ENCODE data around the gene F2R. TPM values are rescaled to one million over a fixed set of nuclear protein-coding genes. Genes with fewer than 3 reads are reported as not detected.
A peak's percentile ranks its signal among the peaks of the same experiment; 100 is the strongest.

F2R gene
- total RNA-seq = 108 and 113 TPM in 2 replicates
- long read RNA-seq, transcript F2R-201 (2 exons, 3,821 nt) = major isoform, 490 of 545 reads
- long read RNA-seq, partial matches to known transcripts = 0 of 545 reads
- long read RNA-seq, other reads (novel, unspliced or antisense) = 55 of 545 reads

DNA sequence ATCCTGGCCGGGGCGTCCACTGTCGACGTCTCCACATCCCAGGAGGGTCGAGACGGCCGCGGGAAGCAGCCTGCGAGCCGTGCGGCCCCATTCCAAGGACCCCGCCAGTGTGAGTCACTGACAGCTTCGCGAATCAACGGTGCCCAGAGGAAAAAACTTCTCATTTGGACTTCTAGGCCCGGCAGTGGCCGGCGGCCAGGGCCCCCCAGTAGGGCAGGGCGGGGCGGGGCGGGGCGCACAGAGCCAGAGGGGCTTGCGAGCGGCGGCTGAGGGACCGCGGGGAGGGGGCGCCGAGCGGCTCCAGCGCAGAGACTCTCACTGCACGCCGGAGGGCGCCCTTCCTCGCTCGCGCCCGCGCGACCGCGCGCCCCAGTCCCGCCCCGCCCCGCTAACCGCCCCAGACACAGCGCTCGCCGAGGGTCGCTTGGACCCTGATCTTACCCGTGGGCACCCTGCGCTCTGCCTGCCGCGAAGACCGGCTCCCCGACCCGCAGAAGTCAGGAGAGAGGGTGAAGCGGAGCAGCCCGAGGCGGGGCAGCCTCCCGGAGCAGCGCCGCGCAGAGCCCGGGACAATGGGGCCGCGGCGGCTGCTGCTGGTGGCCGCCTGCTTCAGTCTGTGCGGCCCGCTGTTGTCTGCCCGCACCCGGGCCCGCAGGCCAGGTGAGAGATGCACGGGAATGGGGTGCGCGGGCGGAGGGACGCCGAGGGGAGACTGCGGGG, at the start of gene F2R:
TSS of gene F2R (plus strand) at position 391 of the 720 bp plus-strand sequence. CDS start at position 573, 182 bp downstream.
- peaks cover 5% of the 10 kb centered on the region for H3K36me3 Mint-ChIP-seq (ENCODE audit: unreplicated experiment)
- TF ChIP-seq, protein P1, sequence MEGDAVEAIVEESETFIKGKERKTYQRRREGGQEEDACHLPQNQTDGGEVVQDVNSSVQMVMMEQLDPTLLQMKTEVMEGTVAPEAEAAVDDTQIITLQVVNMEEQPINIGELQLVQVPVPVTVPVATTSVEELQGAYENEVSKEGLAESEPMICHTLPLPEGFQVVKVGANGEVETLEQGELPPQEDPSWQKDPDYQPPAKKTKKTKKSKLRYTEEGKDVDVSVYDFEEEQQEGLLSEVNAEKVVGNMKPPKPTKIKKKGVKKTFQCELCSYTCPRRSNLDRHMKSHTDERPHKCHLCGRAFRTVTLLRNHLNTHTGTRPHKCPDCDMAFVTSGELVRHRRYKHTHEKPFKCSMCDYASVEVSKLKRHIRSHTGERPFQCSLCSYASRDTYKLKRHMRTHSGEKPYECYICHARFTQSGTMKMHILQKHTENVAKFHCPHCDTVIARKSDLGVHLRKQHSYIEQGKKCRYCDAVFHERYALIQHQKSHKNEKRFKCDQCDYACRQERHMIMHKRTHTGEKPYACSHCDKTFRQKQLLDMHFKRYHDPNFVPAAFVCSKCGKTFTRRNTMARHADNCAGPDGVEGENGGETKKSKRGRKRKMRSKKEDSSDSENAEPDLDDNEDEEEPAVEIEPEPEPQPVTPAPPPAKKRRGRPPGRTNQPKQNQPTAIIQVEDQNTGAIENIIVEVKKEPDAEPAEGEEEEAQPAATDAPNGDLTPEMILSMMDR (IDR thresholded peaks at IDR 0.05) = peak; percentile 86
- H3K4me3 Mint-ChIP-seq (ENCODE audit: unreplicated experiment) = peak within 1 kb of the TSS; percentile 84
- no peaks in the 10 kb centered on the region for H3K9me3 Mint-ChIP-seq (ENCODE audit: unreplicated experiment)
- peak within 1 kb of the TSS; percentile 77 for H3K27ac Mint-ChIP-seq (ENCODE audit: unreplicated experiment)
- no peaks in the 10 kb centered on the region for H3K27me3 Mint-ChIP-seq (ENCODE audit: unreplicated experiment)
- DNase-seq (ENCODE audit: extremely low spot score, unreplicated experiment) = peak; percentile 87
- H3K4me1 Mint-ChIP-seq (ENCODE audit: unreplicated experiment) = peaks cover 47% of the 10 kb centered on the region

DNA sequence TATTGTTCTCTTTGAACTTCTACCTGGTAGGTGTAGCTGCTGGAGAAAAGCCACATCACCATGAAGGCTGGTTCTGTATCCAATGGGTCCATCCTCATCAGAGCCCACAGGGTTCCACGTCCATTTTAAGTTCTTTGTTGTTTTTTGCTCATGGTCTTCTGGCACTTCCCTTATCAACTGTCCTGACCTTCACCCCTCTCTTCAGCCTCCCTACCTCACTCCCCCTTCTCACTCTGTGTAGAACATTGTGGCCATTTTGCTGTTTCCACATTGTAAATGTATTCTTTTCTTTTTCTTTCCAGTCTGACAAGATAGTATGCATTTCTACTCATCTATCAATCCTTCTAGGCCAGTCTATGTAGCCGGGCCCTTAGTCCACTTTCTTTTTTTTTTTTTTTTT, 48.4 kb upstream of the F2R start:
- Mint-ChIP-seq H3K27me3 (ENCODE audit: unreplicated experiment) (no peaks in the 10 kb centered on the region), H3K4me1 (ENCODE audit: unreplicated experiment) (peaks cover 15% of the 10 kb centered on the region), H3K4me3 (ENCODE audit: unreplicated experiment) (no peak overlapping the region), H3K9me3 (ENCODE audit: unreplicated experiment) (no peaks in the 10 kb centered on the region), H3K36me3 (ENCODE audit: unreplicated experiment) (peaks cover 5% of the 10 kb centered on the region), H3K27ac (ENCODE audit: unreplicated experiment) (no peak overlapping the region)
- no peak for DNase-seq (ENCODE audit: extremely low spot score, unreplicated experiment)
- TF ChIP-seq, protein P1 (IDR thresholded peaks at IDR 0.05) = no peak

DNA sequence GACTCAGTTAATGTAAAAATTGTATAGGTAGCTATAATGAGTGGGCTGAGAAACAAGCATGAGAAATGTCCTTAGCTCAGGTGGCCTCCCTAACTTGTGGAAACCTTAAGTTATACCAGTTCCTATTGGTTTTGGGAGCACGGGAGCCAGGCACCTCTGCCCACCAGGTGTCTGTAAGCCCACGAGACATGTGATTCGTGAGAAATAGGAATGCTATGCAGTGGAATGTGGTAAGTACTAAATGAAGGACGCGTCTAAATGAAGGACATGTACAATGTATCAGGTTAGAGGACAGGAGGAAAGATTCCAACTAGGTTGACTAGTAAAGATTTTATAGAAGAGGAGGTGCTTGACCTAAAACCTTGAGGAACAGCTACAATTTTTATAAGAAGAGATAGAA, 46.7 kb upstream of the F2R start:
- TF ChIP-seq, protein P1 (IDR thresholded peaks at IDR 0.05) = no peak
- peaks cover 5% of the 10 kb centered on the region for H3K36me3 Mint-ChIP-seq (ENCODE audit: unreplicated experiment)
- no peaks in the 10 kb centered on the region for H3K27me3 Mint-ChIP-seq (ENCODE audit: unreplicated experiment)
- DNase-seq (ENCODE audit: extremely low spot score, unreplicated experiment) = no peak
- H3K4me3 Mint-ChIP-seq (ENCODE audit: unreplicated experiment) = no peak overlapping the region
- H3K9me3 Mint-ChIP-seq (ENCODE audit: unreplicated experiment) = no peaks in the 10 kb centered on the region
- H3K27ac Mint-ChIP-seq (ENCODE audit: unreplicated experiment) = no peak overlapping the region
- peaks cover 22% of the 10 kb centered on the region for H3K4me1 Mint-ChIP-seq (ENCODE audit: unreplicated experiment)

DNA sequence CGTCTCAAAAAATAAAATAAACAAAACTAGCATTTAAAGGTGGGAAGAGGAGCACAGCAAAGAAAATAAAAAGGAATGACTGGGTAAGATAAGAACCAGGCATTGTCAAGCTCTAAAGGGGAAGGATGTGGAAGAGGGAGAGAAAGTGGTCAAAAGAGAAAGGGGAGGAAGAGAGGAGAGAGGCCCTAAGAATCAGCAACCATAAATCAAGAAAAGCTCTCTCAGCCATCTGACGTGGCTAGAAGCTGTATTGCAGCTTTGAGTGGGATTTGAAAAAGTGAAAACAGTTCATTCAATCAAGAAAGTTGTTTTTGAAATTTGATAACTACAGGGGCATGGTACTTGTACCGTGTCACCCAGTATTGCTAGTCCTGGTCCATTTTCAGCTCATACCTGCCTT, 45.4 kb upstream of the F2R start:
- TF ChIP-seq, protein P1 (IDR thresholded peaks at IDR 0.05) = no peak
- no peaks in the 10 kb centered on the region for H3K9me3 Mint-ChIP-seq (ENCODE audit: unreplicated experiment)
- no peak overlapping the region for H3K4me3 Mint-ChIP-seq (ENCODE audit: unreplicated experiment)
- H3K4me1 Mint-ChIP-seq (ENCODE audit: unreplicated experiment) = peaks cover 22% of the 10 kb centered on the region
- DNase-seq (ENCODE audit: extremely low spot score, unreplicated experiment) = no peak
- no peak overlapping the region for H3K27ac Mint-ChIP-seq (ENCODE audit: unreplicated experiment)
- H3K27me3 Mint-ChIP-seq (ENCODE audit: unreplicated experiment) = no peaks in the 10 kb centered on the region
- H3K36me3 Mint-ChIP-seq (ENCODE audit: unreplicated experiment) = peaks cover 5% of the 10 kb centered on the region

DNA sequence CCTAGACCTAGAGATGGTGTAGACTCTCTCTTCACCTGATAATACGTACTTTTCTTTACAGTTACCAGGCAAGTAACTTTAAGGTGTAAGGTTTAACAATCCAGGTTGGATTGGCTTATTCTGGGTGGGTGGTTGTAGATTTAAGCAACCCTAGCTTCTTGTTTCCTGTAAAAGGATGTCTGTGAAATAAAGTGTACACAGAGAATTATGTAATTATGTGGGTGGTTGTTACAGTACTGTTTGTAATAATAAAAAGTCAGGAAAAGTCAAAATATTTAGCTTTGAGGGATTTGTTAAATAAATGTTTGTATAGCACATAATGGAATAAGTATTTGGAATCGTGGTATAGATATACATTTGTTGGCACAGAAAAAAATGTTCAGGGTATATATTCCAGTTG, 43.7 kb upstream of the F2R start:
- H3K27me3 Mint-ChIP-seq (ENCODE audit: unreplicated experiment) = no peaks in the 10 kb centered on the region
- H3K36me3 Mint-ChIP-seq (ENCODE audit: unreplicated experiment) = peaks cover 9% of the 10 kb centered on the region
- H3K27ac Mint-ChIP-seq (ENCODE audit: unreplicated experiment) = no peak overlapping the region
- no peaks in the 10 kb centered on the region for H3K9me3 Mint-ChIP-seq (ENCODE audit: unreplicated experiment)
- no peak overlapping the region for H3K4me3 Mint-ChIP-seq (ENCODE audit: unreplicated experiment)
- no peak for DNase-seq (ENCODE audit: extremely low spot score, unreplicated experiment)
- H3K4me1 Mint-ChIP-seq (ENCODE audit: unreplicated experiment) = peaks cover 22% of the 10 kb centered on the region
- TF ChIP-seq, protein P1 (IDR thresholded peaks at IDR 0.05) = no peak

All from osteocyte (in vitro differentiated cells).